H1 (cell line): ENCODE measurements around the gene USP24. TPM values are rescaled to one million over a fixed set of nuclear protein-coding genes. Genes with fewer than 3 reads are reported as not detected.

Experiments
- BACH1 ChIP-seq: IDR thresholded peaks from 2 replicates; pipeline ENCODE4 v1.6.1; 2012; ENCODE audit warnings: low read length, improper control_type of control experiment
- CHD2 ChIP-seq: IDR thresholded peaks from 2 replicates; pipeline ENCODE4 v1.6.1; 2012; ENCODE audit warnings: low read length, improper control_type of control experiment
- GABPA ChIP-seq: IDR thresholded peaks from 2 replicates; pipeline ENCODE4 v1.6.1; 2011; ENCODE audit warnings: mild to moderate bottlenecking, low read length, moderate library complexity, borderline replicate concordance; ENCODE audit not compliant: insufficient read depth
- SP2 ChIP-seq: IDR thresholded peaks from 2 replicates; pipeline ENCODE4 v1.6.1; 2012; ENCODE audit warnings: mild to moderate bottlenecking, low read length, inconsistent platforms
- TAF1 ChIP-seq: IDR thresholded peaks from 2 replicates; pipeline ENCODE4 v1.6.1; 2011; ENCODE audit warnings: mild to moderate bottlenecking, low read depth, low read length
- polyA plus RNA-seq, 7 experiments: library from polyadenylated mRNA; depleted of rRNA in 3 of 7; stranded (reverse) in 5 of 7; unstranded in 2 of 7; fragments of >200 nt in 5 of 7; fragments of 200-250 nt in 2 of 7; gene quantifications; 1 replicate in 5 of 7; 2 replicates in 1 of 7; 4 replicates in 1 of 7; pipeline versions ENCODE4 v1.2.1 to v1.2.3, GENCODE V29; 2011 to 2013; ENCODE audit warnings: missing spikeins in 2 of 7, mixed read lengths in 2 of 7
- total RNA-seq: library from RNA; stranded (reverse); fragmentation: NEBNext Ultra II Directional; extraction: Animal tissue kit (Norgen Biotek cat#: 25700); gene quantifications from 2 replicates; pipeline ENCODE4 v1.2.1, GENCODE V29; 2021

USP24 gene
- total and polyA plus RNA-seq, 2 of the 8 experiments (the other 6 are each of a cell fraction or from before 2014, with no cell fraction given), result 11.1 to 34.6 TPM

DNA sequence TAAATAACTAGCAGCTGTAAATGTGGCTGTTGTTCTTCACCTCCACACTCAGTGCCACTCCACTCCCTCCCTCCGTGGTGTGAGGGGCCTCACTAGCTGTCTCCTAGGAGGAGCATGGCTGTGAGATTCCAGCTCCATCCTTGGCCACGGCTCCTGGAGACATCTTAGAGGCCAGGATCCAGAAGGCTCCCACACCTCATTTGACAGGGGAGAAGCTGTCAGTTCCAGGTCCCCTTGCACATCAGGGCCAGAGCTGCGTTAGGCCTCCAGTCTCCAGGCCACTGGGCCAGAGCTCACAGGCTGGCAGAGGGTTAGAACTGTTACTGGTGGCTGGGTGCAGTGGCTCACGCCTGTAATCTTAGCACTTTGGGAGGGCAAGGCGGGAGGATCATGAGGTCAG, 160.8 kb downstream of the USP24 start (continued):
- TF ChIP-seq BACH1 (no peak), SP2 (no peak), GABPA (no peak), TAF1 (no peak), CHD2 (no peak)
